BLaER1 treated with 17β-estradiol and CSF1 and Interleukin-3, amounts not matched to agents 10 nM and 100 nM (cell line): ENCODE measurements around the gene MX2.
"Not testable (repeated sequence)": the region's sequence is repeated elsewhere in the genome, so short reads cannot be mapped to it uniquely, and the experiment has no call there.

Experiments used
- H3K27ac ChIP-seq, 11 experiments: shearing (Covaris generic); formaldehyde crosslinking; 2 replicates each; pipeline ENCODE4 v1.8.1; 2022
- H3K27me3 ChIP-seq, 11 experiments: shearing (Covaris generic); formaldehyde crosslinking; 2 replicates each; pipeline ENCODE4 v1.8.1; 2022
- H3K36me3 ChIP-seq, 11 experiments: shearing (Covaris generic); formaldehyde crosslinking; 2 replicates each; pipeline ENCODE4 v1.8.1; 2022
- H3K4me1 ChIP-seq, 10 experiments: shearing (Covaris generic); formaldehyde crosslinking; 2 replicates each; pipeline ENCODE4 v1.8.1; 2022
- H3K4me2 ChIP-seq, 11 experiments: shearing (Covaris generic); formaldehyde crosslinking; 2 replicates each; pipeline ENCODE4 v1.8.1; 2022
- H3K4me3 ChIP-seq, 10 experiments: shearing (Covaris generic); formaldehyde crosslinking; 2 replicates each; pipeline ENCODE4 v1.8.1; 2022
- H3K9ac ChIP-seq, 11 experiments: shearing (Covaris generic); formaldehyde crosslinking; 2 replicates each; pipeline ENCODE4 v1.8.1; 2022
- H3K9me3 ChIP-seq, 11 experiments: shearing (Covaris generic); formaldehyde crosslinking; replicated peaks in 1 of 11; 2 replicates each; pipeline ENCODE4 v1.8.1; 2022
- H4K20me1 ChIP-seq, 11 experiments: shearing (Covaris generic); formaldehyde crosslinking; 2 replicates each; pipeline ENCODE4 v1.8.1; 2022
- Cebpa-rat ChIP-seq, 11 experiments: shearing (Covaris generic); IDR thresholded peaks; 2 replicates each; pipeline ENCODE4 v1.8.1; 2022

MX2 gene

DNA sequence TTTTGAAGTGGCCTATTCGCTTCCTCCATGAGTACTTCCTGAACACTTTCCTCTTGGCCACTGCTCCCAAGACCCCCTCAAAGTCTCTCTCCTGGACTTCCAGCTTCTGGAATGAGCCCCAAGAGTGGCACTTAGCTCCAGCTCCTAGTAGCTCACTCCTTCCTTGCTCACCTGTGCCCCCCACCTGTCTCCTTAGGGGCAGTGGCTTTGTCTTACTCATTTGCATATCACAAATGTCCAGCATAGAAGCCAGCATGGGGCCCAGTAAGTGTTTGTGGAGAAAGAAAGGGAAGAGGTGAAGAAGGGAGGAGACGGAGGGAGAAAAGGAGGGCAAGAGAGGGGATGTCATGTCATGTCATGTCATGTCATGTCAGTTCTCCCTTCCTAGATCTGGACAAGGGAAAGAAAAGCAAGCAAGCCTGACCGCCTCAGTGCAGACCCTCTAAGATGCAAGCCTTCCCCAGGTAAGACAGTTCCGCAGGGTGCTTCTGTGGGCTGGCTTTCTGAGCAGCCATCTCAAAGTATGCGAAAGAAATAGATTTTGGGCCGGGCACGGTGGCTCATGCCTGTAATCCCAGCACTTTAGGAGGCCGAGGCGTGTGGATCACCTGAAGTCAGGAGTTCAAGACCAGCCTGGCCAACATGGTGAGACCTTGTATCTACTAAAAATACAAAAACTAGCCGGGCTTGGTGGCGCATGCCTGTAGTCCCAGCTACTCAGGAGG is 57.3 kb downstream of the MX2 start:
- Histone ChIP-seq H3K27ac (peak overlapping the region in 9 of 11 experiments; percentile 70 to 88 (median 84); a peak in 16 of 22 replicates), H3K27me3 (no peaks in the 10 kb centered on the region), H3K4me2 (peak overlapping the region; percentile 92 to 99 (median 95); a peak in 21 of 22 replicates), H3K9me3 (peaks cover 7 to 14% (median 13%) of the 10 kb centered on the region in 11 experiments; a peak in 20 of 22 replicates), H3K9ac (peak overlapping the region in 2 of 11 experiments; percentile 82 to 86; a peak in 4 of 22 replicates), H3K4me3 (no peak overlapping the region), H3K36me3 (no peaks in the 10 kb centered on the region), H3K4me1 (peaks cover 40 to 51% (median 48%) of the 10 kb centered on the region in 10 experiments), H4K20me1 (no peaks in the 10 kb centered on the region)
- TF ChIP-seq Cebpa-rat (IDR thresholded peaks at IDR 0.05), result no peak

DNA sequence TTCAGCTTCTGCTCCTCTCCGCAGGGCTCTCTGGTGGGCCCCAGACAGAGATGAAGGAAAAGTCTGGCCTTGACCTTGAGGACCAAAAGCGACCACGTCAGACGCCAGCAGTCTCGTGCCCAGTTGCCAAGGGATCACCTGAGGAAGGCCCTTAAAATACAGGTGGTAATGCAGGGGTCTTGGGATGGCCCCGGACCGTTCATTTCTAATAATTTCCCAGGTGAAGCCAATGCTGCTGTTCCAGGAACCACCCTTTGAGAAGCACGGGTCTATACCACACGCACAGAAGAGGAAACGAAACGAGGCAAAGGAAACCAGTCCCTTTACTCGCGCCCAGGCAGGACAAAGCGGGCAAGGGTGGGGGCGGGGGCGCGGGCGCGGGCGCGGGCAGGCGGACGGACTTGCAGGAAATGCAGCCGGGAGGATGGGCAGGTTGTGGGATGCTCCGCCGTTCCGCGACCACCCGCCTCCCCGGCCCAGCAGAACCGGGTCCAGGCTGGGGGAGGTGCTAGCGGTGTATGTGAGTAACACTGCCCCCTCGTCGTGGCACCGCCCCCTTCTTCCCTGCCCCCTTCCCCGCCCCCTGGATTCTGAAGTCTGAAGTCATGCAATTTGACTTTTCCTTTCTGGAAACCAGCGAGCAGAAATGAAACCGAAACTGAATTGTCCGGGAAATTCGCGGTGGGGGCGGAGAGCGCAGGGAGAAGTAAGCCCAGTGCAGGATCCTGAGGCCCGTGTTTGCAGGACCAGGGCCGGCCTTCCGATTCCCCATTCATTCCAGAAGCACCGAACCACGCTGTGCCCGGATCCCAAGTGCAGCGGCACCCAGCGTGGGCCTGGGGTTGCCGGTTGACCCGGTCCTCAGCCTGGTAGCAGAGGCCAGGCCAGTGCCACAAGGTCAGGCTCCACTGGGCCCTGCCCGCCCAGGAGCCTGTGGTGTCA is 58.4 kb downstream of the MX2 start:
- Histone ChIP-seq H3K36me3 (no peaks in the 10 kb centered on the region), H3K27ac (peak overlapping the region; percentile 42 to 88 (median 84); a peak in 21 of 22 replicates), H3K4me2 (peak overlapping the region; percentile 92 to 99 (median 95)), H3K27me3 (no peaks in the 10 kb centered on the region), H3K4me3 (peak overlapping the region; percentile 41 to 74 (median 64)), H3K9ac (peak overlapping the region; percentile 32 to 86 (median 81); a peak in 21 of 22 replicates), H4K20me1 (no peaks in the 10 kb centered on the region), H3K4me1 (peaks cover 40 to 56% (median 52%) of the 10 kb centered on the region in 10 experiments), H3K9me3 (peaks cover 7 to 14% (median 13%) of the 10 kb centered on the region in 11 experiments; a peak in 20 of 22 replicates)
- no peak for TF ChIP-seq Cebpa-rat (IDR thresholded peaks at IDR 0.05)

DNA sequence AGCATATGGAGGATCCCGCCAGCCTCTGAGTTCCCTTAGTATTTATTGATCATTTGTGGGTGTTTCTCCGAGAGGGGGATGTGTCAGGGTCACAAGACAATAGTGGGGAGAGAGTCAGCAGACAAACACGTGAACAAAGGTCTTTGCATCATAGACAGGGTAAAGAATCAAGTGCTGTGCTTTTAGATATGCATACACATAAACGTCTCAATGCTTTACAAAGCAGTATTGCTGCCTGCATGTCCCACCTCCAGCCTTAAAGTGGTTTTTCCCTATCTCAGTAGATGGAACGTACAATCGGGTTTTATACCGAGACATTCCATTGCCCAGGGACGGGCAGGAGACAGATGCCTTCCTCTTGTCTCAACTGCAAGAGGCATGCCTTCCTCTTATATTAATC is 59.2 kb downstream of the MX2 start:
- H3K9me3 ChIP-seq, result peaks cover 7 to 14% (median 13%) of the 10 kb centered on the region in 11 experiments; a peak in 20 of 22 replicates
- peak overlapping the region; percentile 92 to 99 (median 95) for H3K4me2 ChIP-seq
- H3K9ac ChIP-seq, result peak overlapping the region; percentile 32 to 86 (median 81); a peak in 21 of 22 replicates
- not testable (repeated sequence) for H3K36me3 ChIP-seq, H4K20me1 ChIP-seq, H3K27me3 ChIP-seq
- H3K4me3 ChIP-seq, result peak overlapping the region; percentile 41 to 74 (median 64)
- peaks cover 46 to 61% (median 58%) of the 10 kb centered on the region in 10 experiments for H3K4me1 ChIP-seq
- H3K27ac ChIP-seq, result peak overlapping the region in 10 of 11 experiments; percentile 66 to 88 (median 84); a peak in 18 of 22 replicates

DNA sequence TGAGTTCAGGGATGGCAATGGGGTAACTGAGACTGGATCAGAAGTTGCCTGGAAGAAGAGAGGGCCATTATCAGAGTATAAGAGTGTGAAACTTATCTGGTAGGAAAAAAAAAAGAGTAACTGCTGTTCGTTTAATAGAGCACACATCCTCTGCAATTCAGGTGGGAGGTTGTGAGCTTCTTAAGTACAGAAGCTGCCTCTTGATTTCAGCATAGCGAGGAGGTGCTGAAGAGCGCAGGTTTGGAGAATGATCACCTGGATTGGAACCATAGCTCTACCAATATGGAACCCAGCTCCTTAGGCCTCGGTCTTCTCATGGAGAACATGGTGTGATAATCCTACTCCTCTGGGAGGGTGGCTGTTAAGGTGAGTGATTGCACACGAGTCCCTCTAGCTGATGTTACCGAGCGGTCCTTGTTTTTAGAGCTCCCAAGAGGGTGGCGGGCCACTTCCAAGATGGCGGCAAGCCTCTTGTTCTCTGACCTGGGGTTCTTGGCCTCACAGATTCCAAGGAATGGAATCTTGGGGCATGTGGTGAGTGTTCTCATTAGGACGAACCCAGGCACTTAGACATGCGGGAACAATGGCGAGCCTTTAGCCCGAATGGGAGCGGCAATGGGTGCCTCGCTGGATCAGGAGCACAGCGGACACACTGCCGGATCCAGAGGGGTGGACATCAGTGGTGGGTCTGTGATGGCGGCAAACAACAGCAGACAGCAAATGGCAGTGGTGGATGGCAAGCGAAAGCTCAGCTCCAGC is 60.9 kb downstream of the MX2 start:
- H3K9ac ChIP-seq, result no peak overlapping the region
- no peak for TF ChIP-seq Cebpa-rat (IDR thresholded peaks at IDR 0.05)
- H3K4me2 ChIP-seq, result peak overlapping the region in 8 of 11 experiments; percentile 2 to 55 (median 31); a peak in 11 of 22 replicates
- H3K4me3 ChIP-seq, result no peak overlapping the region
- H3K36me3 ChIP-seq, result peaks cover 0 to 3% (median 0%) of the 10 kb centered on the region in 11 experiments; a peak in 3 of 22 replicates
- H3K27me3 ChIP-seq, result peaks cover 13 to 24% (median 22%) of the 10 kb centered on the region in 11 experiments
- H3K4me1 ChIP-seq, result peaks cover 58 to 79% (median 71%) of the 10 kb centered on the region in 10 experiments
- no peak overlapping the region; a peak in 1 of 22 replicates for H3K27ac ChIP-seq
- no peaks in the 10 kb centered on the region for H4K20me1 ChIP-seq
- peaks cover 3 to 9% (median 7%) of the 10 kb centered on the region in 11 experiments; a peak in 20 of 22 replicates for H3K9me3 ChIP-seq

DNA sequence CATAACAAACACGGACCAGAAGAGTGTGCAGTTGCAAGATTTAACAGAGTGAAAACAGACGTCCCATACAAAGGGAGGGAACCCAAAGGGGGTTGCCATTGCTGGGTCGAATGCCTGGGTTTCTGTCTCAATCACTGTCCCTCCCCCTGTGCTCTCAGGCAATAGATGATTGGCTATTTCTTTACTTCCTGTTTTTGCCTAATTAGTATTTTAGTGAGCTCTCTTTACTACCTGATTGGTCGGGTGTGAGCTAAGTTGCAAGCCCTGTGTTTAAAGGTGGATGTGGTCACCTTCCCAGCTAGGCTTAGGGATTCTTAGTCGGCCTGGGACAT is 61.4 kb downstream of the MX2 start:
- H3K27ac ChIP-seq, H4K20me1 ChIP-seq, H3K9ac ChIP-seq, H3K36me3 ChIP-seq, H3K9me3 ChIP-seq, H3K4me3 ChIP-seq: not testable (repeated sequence)
- Histone ChIP-seq H3K27me3 (peaks cover 19 to 29% (median 25%) of the 10 kb centered on the region in 11 experiments), H3K4me1 (peaks cover 64 to 84% (median 77%) of the 10 kb centered on the region in 10 experiments), H3K4me2 (peak overlapping the region in 7 of 11 experiments; percentile 12 to 52 (median 24); a peak in 8 of 22 replicates)

DNA sequence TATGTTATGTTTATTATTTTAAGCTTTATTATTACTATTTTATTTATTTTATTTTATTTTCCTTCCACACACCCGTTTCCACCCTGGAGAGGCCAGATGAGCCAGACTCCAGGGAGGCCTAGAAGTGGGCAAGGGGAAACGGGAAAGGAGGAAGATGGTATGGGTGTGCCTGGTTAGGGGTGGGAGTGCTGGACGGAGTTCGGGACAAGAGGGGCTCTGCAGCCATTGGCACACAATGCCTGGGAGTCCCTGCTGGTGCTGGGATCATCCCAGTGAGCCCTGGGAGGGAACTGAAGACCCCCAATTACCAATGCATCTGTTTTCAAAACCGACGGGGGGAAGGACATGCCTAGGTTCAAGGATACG is 63.7 kb downstream of the MX2 start:
- no peak for TF ChIP-seq Cebpa-rat (IDR thresholded peaks at IDR 0.05)
- peak overlapping the region; percentile 74 to 98 (median 92) for H3K4me2 ChIP-seq
- H3K36me3 ChIP-seq, result peaks cover 0 to 21% (median 0%) of the 10 kb centered on the region in 11 experiments; a peak in 4 of 22 replicates
- peaks cover 56 to 85% (median 78%) of the 10 kb centered on the region in 10 experiments for H3K4me1 ChIP-seq
- no peaks in the 10 kb centered on the region for H3K9me3 ChIP-seq
- peak overlapping the region; percentile 55 to 79 (median 64) for H3K4me3 ChIP-seq
- peaks cover 23 to 39% (median 27%) of the 10 kb centered on the region in 11 experiments for H3K27me3 ChIP-seq
- peak overlapping the region; percentile 46 to 87 (median 75); a peak in 21 of 22 replicates for H3K9ac ChIP-seq
- H3K27ac ChIP-seq, result peak overlapping the region in 10 of 11 experiments; percentile 25 to 75 (median 63); a peak in 18 of 22 replicates
- H4K20me1 ChIP-seq, result peaks cover 0 to 13% (median 0%) of the 10 kb centered on the region in 11 experiments; a peak in 1 of 22 replicates

DNA sequence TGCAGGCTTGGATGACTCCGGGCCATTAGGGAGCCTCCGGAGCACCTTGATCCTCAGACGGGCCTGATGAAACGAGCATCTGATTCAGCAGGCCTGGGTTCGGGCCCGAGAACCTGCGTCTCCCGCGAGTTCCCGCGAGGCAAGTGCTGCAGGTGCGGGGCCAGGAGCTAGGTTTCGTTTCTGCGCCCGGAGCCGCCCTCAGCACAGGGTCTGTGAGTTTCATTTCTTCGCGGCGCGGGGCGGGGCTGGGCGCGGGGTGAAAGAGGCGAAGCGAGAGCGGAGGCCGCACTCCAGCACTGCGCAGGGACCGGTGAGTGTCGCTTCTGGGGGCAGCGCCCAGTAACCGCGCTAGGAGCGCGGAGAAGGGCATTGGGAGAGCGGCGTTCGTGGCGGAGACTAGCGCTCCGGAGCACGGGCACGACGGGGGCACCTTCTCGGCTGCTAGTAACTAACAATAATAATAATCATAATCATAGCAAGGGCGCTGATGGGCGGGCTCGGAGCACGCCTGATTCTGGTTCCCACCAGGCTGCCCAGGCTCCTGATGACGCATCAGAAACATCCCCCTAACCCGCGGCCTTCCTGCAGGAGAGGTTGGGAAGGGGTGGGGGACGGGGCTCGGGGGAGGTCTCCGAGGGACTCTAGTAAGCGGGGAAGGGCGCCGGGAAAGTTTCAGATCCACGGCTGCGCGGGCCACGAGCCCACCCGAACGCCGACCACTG is 64.3 kb downstream of the MX2 start, which contains the start of gene MX1:
Gene MX1 (plus strand): TSS at position 286 of the 722 bp plus-strand sequence. CDS start 5,832 bp downstream, outside the sequence.
- TF ChIP-seq Cebpa-rat (IDR thresholded peaks at IDR 0.05), result no peak
- Histone ChIP-seq H3K4me1 (peaks cover 50 to 85% (median 79%) of the 10 kb centered on the region in 10 experiments), H3K27ac (peak within 1 kb of the TSS; percentile 25 to 75 (median 62); a peak in 19 of 22 replicates), H3K4me2 (peak within 1 kb of the TSS; percentile 74 to 98 (median 92)), H3K36me3 (peaks cover 0 to 25% (median 0%) of the 10 kb centered on the region in 11 experiments; a peak in 4 of 22 replicates), H3K9ac (peak within 1 kb of the TSS; percentile 46 to 87 (median 75); a peak in 21 of 22 replicates), H3K9me3 (no peaks in the 10 kb centered on the region), H3K27me3 (peaks cover 23 to 39% (median 27%) of the 10 kb centered on the region in 11 experiments), H3K4me3 (peak within 1 kb of the TSS; percentile 55 to 79 (median 64)), H4K20me1 (peaks cover 0 to 13% (median 0%) of the 10 kb centered on the region in 11 experiments; a peak in 1 of 22 replicates)
